Fibroblast of pulmonary artery (primary cell): Measurements from ENCODE around the gene MROH9.

Experiments
- DNase-seq: peaks from one replicate; pipeline ENCODE4 v3.0.0-alpha.2; 2010; ENCODE audit warnings: low read depth
- H3K4me3 ChIP-seq: replicated peaks from 2 replicates; pipeline ENCODE4 v1.5.1; 2011; ENCODE audit warnings: low read depth, mild to moderate bottlenecking, control low read depth, low read length, moderate library complexity
- CTCF ChIP-seq: IDR thresholded peaks from 2 replicates; pipeline ENCODE4 v1.5.1; 2011; ENCODE audit warnings: mild to moderate bottlenecking, control low read depth, low read length, inconsistent platforms; ENCODE audit errors: missing control alignments

Gene MROH9

GRCh38 chr1:171048014-171048413 is 112.7 kb downstream of the MROH9 start:
- H3K4me3 ChIP-seq = no peak overlapping the region
- TF ChIP-seq CTCF = no peak
- DNase-seq = no peak

- TF ChIP-seq CTCF = no peak
- no peak for DNase-seq
- H3K4me3 ChIP-seq = no peak overlapping the region
These were observed 117.6 kb downstream of the MROH9 start for GRCh38 chr1:171052977-171053376.

DNA sequence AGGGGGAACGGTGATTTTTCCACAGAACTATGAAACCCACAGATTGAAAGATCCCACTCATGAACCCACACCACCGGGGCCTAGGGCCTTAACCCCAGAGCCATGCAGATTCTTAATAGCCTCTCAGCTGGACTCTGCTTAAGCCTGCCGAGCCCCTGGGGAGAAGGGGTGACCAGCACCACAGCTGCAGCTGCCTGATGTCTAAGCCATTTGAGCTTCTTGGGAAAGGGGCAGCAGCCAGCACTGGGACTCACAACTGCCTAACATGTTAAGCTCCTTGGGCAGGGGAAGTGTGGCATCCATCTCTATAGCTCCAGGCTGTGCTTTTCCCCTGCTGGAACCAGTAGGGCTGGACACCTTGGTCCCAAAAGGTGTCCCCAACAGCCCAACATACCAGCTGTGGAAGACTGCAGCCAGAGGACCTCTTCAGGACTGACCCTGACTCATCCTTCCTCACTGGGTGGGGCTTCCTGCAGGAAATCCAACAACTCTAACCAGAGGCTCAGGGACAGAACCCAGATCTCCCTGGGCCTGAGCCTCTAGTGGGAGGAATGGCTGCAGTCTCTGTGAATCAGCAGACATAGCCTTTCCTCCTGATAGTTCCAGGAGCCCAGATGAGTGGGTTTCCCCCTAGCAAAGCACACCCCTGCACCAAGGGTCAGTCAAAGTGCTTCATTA is 120.8 kb downstream of the MROH9 start:
- TF ChIP-seq CTCF = no peak
- DNase-seq = peak; percentile 11
- H3K4me3 ChIP-seq = no peak overlapping the region

DNA sequence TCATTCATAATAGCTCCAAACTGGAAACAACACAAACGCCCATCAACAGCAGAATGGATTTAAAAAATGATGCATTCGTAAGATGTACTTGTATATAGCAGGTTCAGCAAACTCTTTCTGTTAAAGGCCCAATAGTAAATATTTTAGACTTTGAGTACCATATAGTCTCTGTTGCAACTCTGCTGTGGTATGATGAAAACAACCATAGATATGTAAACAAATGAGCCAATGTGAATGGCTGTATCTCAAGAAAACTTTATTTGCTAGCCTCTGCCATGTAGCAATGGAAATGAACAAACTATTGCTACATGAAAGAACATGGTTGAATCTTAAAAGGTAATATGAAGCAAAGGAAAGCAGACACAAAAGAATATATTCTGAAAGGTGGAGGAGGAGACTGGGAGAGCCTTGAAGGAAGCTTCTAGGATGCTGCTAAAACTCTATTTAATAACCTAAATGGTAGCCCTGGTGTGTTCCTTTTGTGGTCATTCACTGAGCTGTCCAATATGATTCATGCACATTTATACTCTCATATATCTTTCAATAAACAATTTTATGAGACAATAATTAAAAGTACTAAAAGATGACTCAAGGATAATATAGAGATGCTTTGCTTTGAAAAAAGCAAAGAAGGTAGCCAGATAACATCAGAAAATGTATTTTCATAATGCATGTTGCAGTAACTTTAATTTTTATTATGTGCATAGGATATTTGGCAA is 126.2 kb downstream of the MROH9 start:
- no peak for DNase-seq
- no peak for TF ChIP-seq CTCF

GRCh38 chr1:171062902-171063301 is 127.6 kb downstream of the MROH9 start:
- DNase-seq = no peak
- no peak for TF ChIP-seq CTCF
- no peak overlapping the region for H3K4me3 ChIP-seq

More for the DNA sequence above, 126.2 kb downstream of the MROH9 start:
- no peak overlapping the region for H3K4me3 ChIP-seq

- no peak overlapping the region for H3K4me3 ChIP-seq
- no peak for DNase-seq
- TF ChIP-seq CTCF = no peak
These were observed 139.7 kb downstream of the MROH9 start for GRCh38 chr1:171075041-171075440.
